Fibroblast of lung (primary cell): ENCODE measurements around the gene GRIN3A.

ENCODE experiments used
- EZH2 ChIP-seq: IDR thresholded peaks from 2 replicates; pipeline ENCODE4 v1.5.1; 2012; ENCODE audit warnings: low read length, control low read depth, mild to moderate bottlenecking; ENCODE audit errors: missing control alignments
- TF ChIP-seq, protein P1 (sequence below), 2 donors: IDR thresholded peaks in 1 of 2; conservative IDR thresholded peaks in 1 of 2; 1 replicate in 1 of 2; 2 replicates in 1 of 2; pipeline ENCODE4 v1.5.1; 2011 to 2012; ENCODE audit warnings: low read length in 2 of 2, control low read depth in 1 of 2, inconsistent platforms in 1 of 2, low read depth in 1 of 2, mild to moderate bottlenecking in 1 of 2

DNA sequence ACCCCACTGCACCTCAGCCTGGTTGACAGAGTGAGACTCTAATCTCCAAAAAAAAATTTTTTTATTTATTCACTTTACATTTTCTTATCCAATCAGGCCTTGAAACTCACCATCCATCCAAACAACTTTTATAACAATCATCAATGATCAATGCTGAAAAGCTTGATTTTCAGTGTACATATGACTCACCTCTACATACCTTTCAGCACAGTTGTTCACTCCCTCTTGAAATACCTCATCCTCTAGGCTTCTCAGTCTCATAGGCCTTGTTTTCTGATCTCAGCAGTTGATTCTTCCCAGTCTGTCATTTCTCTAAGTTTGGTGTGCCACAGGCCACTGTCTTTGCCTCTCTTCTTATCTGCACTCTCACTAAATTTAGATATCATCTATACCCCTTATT is 36.2 kb downstream of the GRIN3A start:
- TF ChIP-seq EZH2 = no peak
- TF ChIP-seq, protein P1, sequence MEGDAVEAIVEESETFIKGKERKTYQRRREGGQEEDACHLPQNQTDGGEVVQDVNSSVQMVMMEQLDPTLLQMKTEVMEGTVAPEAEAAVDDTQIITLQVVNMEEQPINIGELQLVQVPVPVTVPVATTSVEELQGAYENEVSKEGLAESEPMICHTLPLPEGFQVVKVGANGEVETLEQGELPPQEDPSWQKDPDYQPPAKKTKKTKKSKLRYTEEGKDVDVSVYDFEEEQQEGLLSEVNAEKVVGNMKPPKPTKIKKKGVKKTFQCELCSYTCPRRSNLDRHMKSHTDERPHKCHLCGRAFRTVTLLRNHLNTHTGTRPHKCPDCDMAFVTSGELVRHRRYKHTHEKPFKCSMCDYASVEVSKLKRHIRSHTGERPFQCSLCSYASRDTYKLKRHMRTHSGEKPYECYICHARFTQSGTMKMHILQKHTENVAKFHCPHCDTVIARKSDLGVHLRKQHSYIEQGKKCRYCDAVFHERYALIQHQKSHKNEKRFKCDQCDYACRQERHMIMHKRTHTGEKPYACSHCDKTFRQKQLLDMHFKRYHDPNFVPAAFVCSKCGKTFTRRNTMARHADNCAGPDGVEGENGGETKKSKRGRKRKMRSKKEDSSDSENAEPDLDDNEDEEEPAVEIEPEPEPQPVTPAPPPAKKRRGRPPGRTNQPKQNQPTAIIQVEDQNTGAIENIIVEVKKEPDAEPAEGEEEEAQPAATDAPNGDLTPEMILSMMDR (conservative IDR thresholded peaks at IDR 0.05 in 1 of 2, IDR thresholded peaks at IDR 0.05 in 1 of 2; ENCODE audit: low read depth in 1 of 2, low read length in 2 of 2) = no peak
